Type B pancreatic cell (in vitro differentiated cells): Measurements from ENCODE around the gene PCIF1. TPM values are rescaled to one million over a fixed set of nuclear protein-coding genes. Genes with fewer than 3 reads are reported as not detected.
A peak's percentile ranks its signal among the peaks of the same experiment; 100 is the strongest.
"Not testable (repeated sequence)": the region's sequence is repeated elsewhere in the genome, so short reads cannot be mapped to it uniquely, and the experiment has no call there.

Experiments
- DNase-seq: peaks from one replicate; pipeline ENCODE4 v3.0.0; 2021; ENCODE audit warnings: mixed read lengths; ENCODE audit not compliant: unreplicated experiment; ENCODE audit errors: extremely low spot score
- H3K27ac Mint-ChIP-seq: 2 replicates; pipeline ENCODE4 v1.8.0; 2021; ENCODE audit warnings: mild to moderate bottlenecking, mixed read lengths
- H3K27me3 Mint-ChIP-seq: 2 replicates; pipeline ENCODE4 v1.8.0; 2021; ENCODE audit warnings: mixed read lengths
- H3K36me3 Mint-ChIP-seq: 2 replicates; pipeline ENCODE4 v1.8.0; 2021; ENCODE audit warnings: mixed read lengths
- H3K4me1 Mint-ChIP-seq: one replicate; pipeline ENCODE4 v1.8.0; 2021; ENCODE audit warnings: mixed read lengths; ENCODE audit not compliant: unreplicated experiment
- H3K4me3 Mint-ChIP-seq: 2 replicates; pipeline ENCODE4 v1.8.0; 2021; ENCODE audit warnings: mild to moderate bottlenecking, mixed read lengths
- H3K9me3 Mint-ChIP-seq: 2 replicates; pipeline ENCODE4 v1.8.0; 2021; ENCODE audit warnings: mixed read lengths
- CTCF ChIP-seq: fragments of 200-600 bp; sonication (generic); conservative IDR thresholded peaks from 2 replicates; pipeline ENCODE4 v1.5.0; 2021; ENCODE audit warnings: antibody characterized with exemption, mild to moderate bottlenecking
- total RNA-seq: library from RNA; stranded (reverse); gene quantifications from 2 replicates; pipeline ENCODE4 v1.2.1, GENCODE V29; 2021; ENCODE audit warnings: low replicate concordance

PCIF1 gene
- total RNA-seq, 1 donor from 2014 or later = 37.6 TPM

GRCh38 chr20:45927071-45927878, 7.2 kb upstream of the PCIF1 start:
- Mint-ChIP-seq H3K4me3 (no peak overlapping the region), H3K36me3 (no peaks in the 10 kb centered on the region), H3K4me1 (peaks cover 11% of the 10 kb centered on the region), H3K27ac (peak overlapping the region; percentile 27), H3K27me3 (no peaks in the 10 kb centered on the region), H3K9me3 (no peaks in the 10 kb centered on the region)
- TF ChIP-seq CTCF = no peak
- no peak for DNase-seq

GRCh38 chr20:45931680-45932079, 2.8 kb upstream of the PCIF1 start:
- not testable (repeated sequence) for H3K9me3 Mint-ChIP-seq, H3K4me1 Mint-ChIP-seq, H3K27me3 Mint-ChIP-seq, H3K4me3 Mint-ChIP-seq, DNase-seq, H3K27ac Mint-ChIP-seq, H3K36me3 Mint-ChIP-seq

- H3K9me3 Mint-ChIP-seq = no peaks in the 10 kb centered on the region
- peak overlapping the region; percentile 90 for H3K27ac Mint-ChIP-seq
- peaks cover 8% of the 10 kb centered on the region for H3K4me1 Mint-ChIP-seq
- H3K27me3 Mint-ChIP-seq = no peaks in the 10 kb centered on the region
- H3K4me3 Mint-ChIP-seq = peak overlapping the region; percentile 97
- DNase-seq = no peak
- H3K36me3 Mint-ChIP-seq = peaks cover 8% of the 10 kb centered on the region
- TF ChIP-seq CTCF = peak; percentile 42
These were observed 1.0 kb upstream of the PCIF1 start for GRCh38 chr20:45933266-45934045.

GRCh38 chr20:45934046-45934585, 367 bp upstream of the PCIF1 start:
- Mint-ChIP-seq H3K27me3 (no peaks in the 10 kb centered on the region), H3K36me3 (peaks cover 10% of the 10 kb centered on the region), H3K4me3 (peak overlapping the region; percentile 97), H3K27ac (peak overlapping the region; percentile 90), H3K4me1 (peaks cover 8% of the 10 kb centered on the region), H3K9me3 (no peaks in the 10 kb centered on the region)
- no peak for TF ChIP-seq CTCF
- no peak for DNase-seq

GRCh38 chr20:45935416-45936046, 1.0 kb downstream of the PCIF1 start:
- DNase-seq = no peak
- Mint-ChIP-seq H3K27ac (peak overlapping the region; percentile 90), H3K9me3 (no peaks in the 10 kb centered on the region), H3K4me3 (peak overlapping the region; percentile 95), H3K27me3 (no peaks in the 10 kb centered on the region), H3K4me1 (peaks cover 8% of the 10 kb centered on the region), H3K36me3 (peaks cover 16% of the 10 kb centered on the region)
- TF ChIP-seq CTCF = no peak
